ENCODE results near the gene LDLRAP1. TPM values are rescaled to one million over a fixed set of nuclear protein-coding genes. Genes with fewer than 3 reads are reported as not detected.

Gene LDLRAP1
- total RNA-seq, 2 donors from 2014 or later, result 13.9 to 14.5 TPM

GRCh38 chr1:25501235-25502058 is 42.0 kb upstream of the LDLRAP1 start:
- Histone ChIP-seq H3K4me3 (ENCODE audit: low read length) (no peak overlapping the region), H3K27me3 (ENCODE audit: control insufficient read depth, insufficient read depth, low read length, poor library complexity, severe bottlenecking) (no peaks in the 10 kb centered on the region), H3K36me3 (ENCODE audit: control insufficient read depth, insufficient read depth, low read length) (peaks cover 33% of the 10 kb centered on the region), H3K27ac (ENCODE audit: low read depth, low read length) (no peak overlapping the region), H3K4me1 (ENCODE audit: control insufficient read depth, insufficient read depth, low read length) (no peaks in the 10 kb centered on the region), H3K9ac (ENCODE audit: extremely low read depth, low read length, poor library complexity, severe bottlenecking) (no peak overlapping the region), H3K9me3 (ENCODE audit: control insufficient read depth, low read length) (no peaks in the 10 kb centered on the region)
- H3K27me3 Mint-ChIP-seq (ENCODE audit: insufficient read depth), result no peaks in the 10 kb centered on the region
- no peak overlapping the region for H3K4me3 Mint-ChIP-seq
- no peaks in the 10 kb centered on the region for H3K9me3 Mint-ChIP-seq
- peaks cover 25% of the 10 kb centered on the region for H3K36me3 Mint-ChIP-seq (ENCODE audit: low read depth)
- WGBS, 2 experiments (ENCODE audit: insufficient coverage in 1 of 2, insufficient read length in 1 of 2), result 81 to 86% methylated on average over 5 to 7 of the region's 7 CpGs
- no peak overlapping the region for H3K27ac Mint-ChIP-seq
- DNase-seq, result peak; percentile 94
- peaks cover 13% of the 10 kb centered on the region for H3K4me1 Mint-ChIP-seq
- peak; percentile 81 for TF ChIP-seq CTCF (conservative IDR thresholded peaks at IDR 0.05)

GRCh38 chr1:25502957-25503356 is 40.4 kb upstream of the LDLRAP1 start:
- TF ChIP-seq CTCF (conservative IDR thresholded peaks at IDR 0.05), result no peak
- H3K36me3 Mint-ChIP-seq (ENCODE audit: low read depth), result peaks cover 16% of the 10 kb centered on the region
- Histone ChIP-seq H3K4me1 (ENCODE audit: control insufficient read depth, insufficient read depth, low read length) (no peaks in the 10 kb centered on the region), H3K27ac (ENCODE audit: low read depth, low read length) (no peak overlapping the region), H3K36me3 (ENCODE audit: control insufficient read depth, insufficient read depth, low read length) (peaks cover 26% of the 10 kb centered on the region), H3K9me3 (ENCODE audit: control insufficient read depth, low read length) (no peaks in the 10 kb centered on the region), H3K4me3 (ENCODE audit: low read length) (no peak overlapping the region), H3K9ac (ENCODE audit: extremely low read depth, low read length, poor library complexity, severe bottlenecking) (no peak overlapping the region), H3K27me3 (ENCODE audit: control insufficient read depth, insufficient read depth, low read length, poor library complexity, severe bottlenecking) (no peaks in the 10 kb centered on the region)
- no peaks in the 10 kb centered on the region for H3K27me3 Mint-ChIP-seq (ENCODE audit: insufficient read depth)
- peak; percentile 33 for DNase-seq
- peaks cover 20% of the 10 kb centered on the region for H3K4me1 Mint-ChIP-seq
- no peak overlapping the region for H3K4me3 Mint-ChIP-seq
- H3K27ac Mint-ChIP-seq, result peak overlapping the region; percentile 66
- H3K9me3 Mint-ChIP-seq, result no peaks in the 10 kb centered on the region
- WGBS, 2 experiments (ENCODE audit: insufficient coverage in 1 of 2, insufficient read length in 1 of 2), result 71 to 85% methylated on average over 3 to 4 of the region's 4 CpGs

- DNase-seq, result peak; percentile 92
- WGBS, 2 experiments (ENCODE audit: insufficient coverage in 1 of 2, insufficient read length in 1 of 2), result 85 to 100% methylated on average over 2 to 12 of the region's 12 CpGs
- H3K4me1 ChIP-seq (ENCODE audit: control insufficient read depth, insufficient read depth, low read length), result no peaks in the 10 kb centered on the region
- peak; percentile 84 for TF ChIP-seq CTCF (conservative IDR thresholded peaks at IDR 0.05)
- no peaks in the 10 kb centered on the region for H3K9me3 ChIP-seq (ENCODE audit: control insufficient read depth, low read length)
- H3K4me3 ChIP-seq (ENCODE audit: low read length), result no peak overlapping the region
- Mint-ChIP-seq H3K27ac (peak overlapping the region; percentile 66), H3K4me1 (peaks cover 20% of the 10 kb centered on the region), H3K9me3 (no peaks in the 10 kb centered on the region), H3K36me3 (ENCODE audit: low read depth) (peaks cover 7% of the 10 kb centered on the region), H3K4me3 (no peak overlapping the region), H3K27me3 (ENCODE audit: insufficient read depth) (no peaks in the 10 kb centered on the region)
- H3K27me3 ChIP-seq (ENCODE audit: control insufficient read depth, insufficient read depth, low read length, poor library complexity, severe bottlenecking), result no peaks in the 10 kb centered on the region
- no peak overlapping the region for H3K27ac ChIP-seq (ENCODE audit: low read depth, low read length)
- H3K9ac ChIP-seq (ENCODE audit: extremely low read depth, low read length, poor library complexity, severe bottlenecking), result no peak overlapping the region
- H3K36me3 ChIP-seq (ENCODE audit: control insufficient read depth, insufficient read depth, low read length), result peaks cover 17% of the 10 kb centered on the region
Observed at GRCh38 chr1:25503551-25504426, 39.6 kb upstream of the LDLRAP1 start.
